ENCODE data around the gene FAT1. TPM values are rescaled to one million over a fixed set of nuclear protein-coding genes. Genes with fewer than 3 reads are reported as not detected.

FAT1 gene
- polyA plus RNA-seq, 1 donor from 2014 or later = 19.8 TPM

- TF ChIP-seq POLR2AphosphoS5 (IDR thresholded peaks at IDR 0.05) (no peak), EZH2 (IDR thresholded peaks at IDR 0.05; ENCODE audit: borderline replicate concordance, insufficient read depth, low read length, poor library complexity, severe bottlenecking) (no peak), SMC3 (conservative IDR thresholded peaks at IDR 0.05; ENCODE audit: poor library complexity) (no peak), EP300 (conservative IDR thresholded peaks at IDR 0.05; ENCODE audit: poor library complexity, severe bottlenecking) (no peak), TAF1 (IDR thresholded peaks at IDR 0.05; ENCODE audit: low read depth) (no peak), MXI1 (conservative IDR thresholded peaks at IDR 0.05; ENCODE audit: poor library complexity, severe bottlenecking) (no peak), REST (IDR thresholded peaks at IDR 0.05; ENCODE audit: borderline replicate concordance) (no peak), RAD21 (conservative IDR thresholded peaks at IDR 0.05) (no peak)
- TF ChIP-seq, protein P1, sequence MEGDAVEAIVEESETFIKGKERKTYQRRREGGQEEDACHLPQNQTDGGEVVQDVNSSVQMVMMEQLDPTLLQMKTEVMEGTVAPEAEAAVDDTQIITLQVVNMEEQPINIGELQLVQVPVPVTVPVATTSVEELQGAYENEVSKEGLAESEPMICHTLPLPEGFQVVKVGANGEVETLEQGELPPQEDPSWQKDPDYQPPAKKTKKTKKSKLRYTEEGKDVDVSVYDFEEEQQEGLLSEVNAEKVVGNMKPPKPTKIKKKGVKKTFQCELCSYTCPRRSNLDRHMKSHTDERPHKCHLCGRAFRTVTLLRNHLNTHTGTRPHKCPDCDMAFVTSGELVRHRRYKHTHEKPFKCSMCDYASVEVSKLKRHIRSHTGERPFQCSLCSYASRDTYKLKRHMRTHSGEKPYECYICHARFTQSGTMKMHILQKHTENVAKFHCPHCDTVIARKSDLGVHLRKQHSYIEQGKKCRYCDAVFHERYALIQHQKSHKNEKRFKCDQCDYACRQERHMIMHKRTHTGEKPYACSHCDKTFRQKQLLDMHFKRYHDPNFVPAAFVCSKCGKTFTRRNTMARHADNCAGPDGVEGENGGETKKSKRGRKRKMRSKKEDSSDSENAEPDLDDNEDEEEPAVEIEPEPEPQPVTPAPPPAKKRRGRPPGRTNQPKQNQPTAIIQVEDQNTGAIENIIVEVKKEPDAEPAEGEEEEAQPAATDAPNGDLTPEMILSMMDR (IDR thresholded peaks at IDR 0.05; ENCODE audit: poor library complexity, severe bottlenecking) = no peak
- no peaks in the 10 kb centered on the region for H3K9me3 ChIP-seq (ENCODE audit: low read length)
- no peaks in the 10 kb centered on the region for H3F3A ChIP-seq (ENCODE audit: insufficient read depth, low read length, poor library complexity, severe bottlenecking)
- H3K9me2 ChIP-seq (ENCODE audit: insufficient read depth, low read length) = no peaks in the 10 kb centered on the region
- H4K20me1 ChIP-seq (ENCODE audit: insufficient read depth) = no peaks in the 10 kb centered on the region
- no peak overlapping the region for H3K9ac ChIP-seq (ENCODE audit: low read length)
- H2AFZ ChIP-seq (ENCODE audit: low read depth, low read length) = no peak overlapping the region
- H3K4me2 ChIP-seq (ENCODE audit: low read length) = no peak overlapping the region
- H3K79me2 ChIP-seq (replicated peaks; ENCODE audit: insufficient read depth, low read length) = peaks cover 62% of the 10 kb centered on the region
- H3K36me3 ChIP-seq (ENCODE audit: insufficient read depth, low read length) = no peaks in the 10 kb centered on the region
- no peaks in the 10 kb centered on the region for H3K27me3 ChIP-seq (ENCODE audit: insufficient read depth, low read depth, low read length)
- no peak overlapping the region for H3K4me3 ChIP-seq (ENCODE audit: low read length)
- H3K27ac ChIP-seq (ENCODE audit: low read length) = no peak overlapping the region
Measured at GRCh38 chr4:186699881-186700397, 23.7 kb downstream of the FAT1 start.

- H4K20me1 ChIP-seq (ENCODE audit: insufficient read depth) = no peaks in the 10 kb centered on the region
- TF ChIP-seq MXI1 (conservative IDR thresholded peaks at IDR 0.05; ENCODE audit: poor library complexity, severe bottlenecking) = no peak
Measured at GRCh38 chr4:186699298-186699697, 24.4 kb downstream of the FAT1 start.

More at GRCh38 chr4:186699298-186699697, 24.4 kb downstream of the FAT1 start:
- Histone ChIP-seq H3K4me2 (ENCODE audit: low read length) (no peak overlapping the region), H3K79me2 (replicated peaks; ENCODE audit: insufficient read depth, low read length) (peaks cover 62% of the 10 kb centered on the region), H3K9me2 (ENCODE audit: insufficient read depth, low read length) (no peaks in the 10 kb centered on the region), H3K27me3 (ENCODE audit: insufficient read depth, low read depth, low read length) (no peaks in the 10 kb centered on the region), H3K9me3 (ENCODE audit: low read length) (no peaks in the 10 kb centered on the region), H3K36me3 (ENCODE audit: insufficient read depth, low read length) (no peaks in the 10 kb centered on the region), H3K4me3 (ENCODE audit: low read length) (no peak overlapping the region), H3K27ac (ENCODE audit: low read length) (no peak overlapping the region), H3F3A (ENCODE audit: insufficient read depth, low read length, poor library complexity, severe bottlenecking) (no peaks in the 10 kb centered on the region), H2AFZ (ENCODE audit: low read depth, low read length) (no peak overlapping the region), H3K9ac (ENCODE audit: low read length) (no peak overlapping the region)

Measured in neural cell (in vitro differentiated cells).